Neuronal stem cell (in vitro differentiated cells): ENCODE results near the gene PPARD.

Experiments
- DNase-seq: peaks from one replicate; pipeline ENCODE4 v3.0.0-alpha.2; 2013; ENCODE audit warnings: low spot score
- H2AFZ ChIP-seq: one replicate; pipeline ENCODE4 v1.6.1; 2013; ENCODE audit warnings: mild to moderate bottlenecking, low read length, inconsistent platforms
- H2AK5ac ChIP-seq: 2 replicates; pipeline ENCODE4 v1.6.1; 2013; ENCODE audit warnings: low read depth, mild to moderate bottlenecking, inconsistent platforms, low read length, moderate library complexity, mixed read lengths
- H2BK120ac ChIP-seq: 2 replicates; pipeline ENCODE4 v1.6.1; 2013; ENCODE audit warnings: low read depth, mild to moderate bottlenecking, inconsistent platforms, low read length, moderate library complexity, mixed read lengths
- H2BK12ac ChIP-seq: one replicate; pipeline ENCODE4 v1.6.1; 2013; ENCODE audit warnings: low read length, inconsistent platforms
- H2BK15ac ChIP-seq: 2 replicates; pipeline ENCODE4 v1.6.1; 2013; ENCODE audit warnings: mild to moderate bottlenecking, low read length, inconsistent platforms, mixed read lengths
- H2BK5ac ChIP-seq: one replicate; pipeline ENCODE4 v1.6.1; 2013; ENCODE audit warnings: inconsistent platforms, mild to moderate bottlenecking, low read length, moderate library complexity
- H3K14ac ChIP-seq: one replicate; pipeline ENCODE4 v1.6.1; 2013; ENCODE audit warnings: low read length, inconsistent platforms
- H3K18ac ChIP-seq: 2 replicates; pipeline ENCODE4 v1.6.1; 2013; ENCODE audit warnings: low read length, inconsistent platforms
- H3K23ac ChIP-seq: 2 replicates; pipeline ENCODE4 v1.6.1; 2013; ENCODE audit warnings: low read depth, mild to moderate bottlenecking, mixed read lengths, low read length, inconsistent platforms; ENCODE audit not compliant: poor library complexity
- H3K27ac ChIP-seq: replicated peaks from 3 replicates; pipeline ENCODE4 v1.5.1; 2013; ENCODE audit warnings: low read length, inconsistent platforms
- H3K27me3 ChIP-seq, 3 experiments: 2 replicates each; pipeline ENCODE4 v1.6.1; 2013; ENCODE audit warnings: low read length in 3 of 3, mild to moderate bottlenecking in 2 of 3, inconsistent platforms in 1 of 3, low read depth in 1 of 3, mixed read lengths in 1 of 3, moderate library complexity in 1 of 3; ENCODE audit not compliant: control insufficient read depth in 3 of 3, insufficient read depth in 3 of 3
- H3K36me3 ChIP-seq, 2 donors: replicated peaks in 1 of 2; 2 replicates each; pipeline ENCODE4 v1.6.1; 2013; ENCODE audit warnings: low read length in 2 of 2; ENCODE audit not compliant: control insufficient read depth in 2 of 2, insufficient read depth in 2 of 2
- H3K4ac ChIP-seq: 2 replicates; pipeline ENCODE4 v1.6.1; 2013; ENCODE audit warnings: inconsistent platforms, mild to moderate bottlenecking, low read length, moderate library complexity
- H3K4me1 ChIP-seq, 2 donors: 1 replicate in 1 of 2; 2 replicates in 1 of 2; pipeline ENCODE4 v1.6.1; 2013; ENCODE audit warnings: low read length in 2 of 2, low read depth in 1 of 2; ENCODE audit not compliant: control insufficient read depth in 2 of 2, insufficient read depth in 1 of 2
- H3K4me2 ChIP-seq: one replicate; pipeline ENCODE4 v1.6.1; 2013; ENCODE audit warnings: mild to moderate bottlenecking, low read length, inconsistent platforms; ENCODE audit not compliant: insufficient read depth, poor library complexity, severe bottlenecking
- H3K4me3 ChIP-seq, 2 donors: 2 replicates each; pipeline ENCODE4 v1.5.1; 2013; ENCODE audit warnings: low read length in 2 of 2, mild to moderate bottlenecking in 2 of 2, inconsistent platforms in 1 of 2, moderate library complexity in 1 of 2
- H3K79me1 ChIP-seq: one replicate; pipeline ENCODE4 v1.6.1; 2013; ENCODE audit warnings: low read depth, mild to moderate bottlenecking, inconsistent platforms, low read length, moderate library complexity
- H3K9ac ChIP-seq: one replicate; pipeline ENCODE4 v1.6.1; 2013; ENCODE audit warnings: mild to moderate bottlenecking, low read depth, low read length, inconsistent platforms; ENCODE audit not compliant: poor library complexity
- H3K9me3 ChIP-seq, 2 donors: replicated peaks in 1 of 2; 2 replicates each; pipeline versions ENCODE3 to v1.6.1; 2013; ENCODE audit warnings: low read length in 2 of 2, mild to moderate bottlenecking in 2 of 2, inconsistent platforms in 1 of 2, low read depth in 1 of 2, mixed read lengths in 1 of 2, moderate library complexity in 1 of 2; ENCODE audit not compliant: control insufficient read depth in 2 of 2, insufficient read depth in 1 of 2
- H4K8ac ChIP-seq: one replicate; pipeline ENCODE4 v1.6.1; 2013; ENCODE audit warnings: low read depth, mild to moderate bottlenecking, inconsistent platforms, low read length, moderate library complexity
- H4K91ac ChIP-seq: one replicate; pipeline ENCODE4 v1.6.1; 2013; ENCODE audit warnings: low read length, low read depth, mild to moderate bottlenecking, inconsistent platforms; ENCODE audit not compliant: poor library complexity
- WGBS, 2 donors: extraction: QIAGEN DNeasy Blood & Tissue Kit; methylation state at CpG; one replicate each; pipeline ENCODE4 v1.1.7; 2013; ENCODE audit warnings: missing lambda C conversion rate in 2 of 2, mixed read lengths in 1 of 2; ENCODE audit not compliant: insufficient read length in 2 of 2, insufficient replicate concordance in 1 of 2; ENCODE audit errors: extremely low coverage in 2 of 2; 5-methylcytosine and 5-hydroxymethylcytosine counted together

Gene PPARD

DNA sequence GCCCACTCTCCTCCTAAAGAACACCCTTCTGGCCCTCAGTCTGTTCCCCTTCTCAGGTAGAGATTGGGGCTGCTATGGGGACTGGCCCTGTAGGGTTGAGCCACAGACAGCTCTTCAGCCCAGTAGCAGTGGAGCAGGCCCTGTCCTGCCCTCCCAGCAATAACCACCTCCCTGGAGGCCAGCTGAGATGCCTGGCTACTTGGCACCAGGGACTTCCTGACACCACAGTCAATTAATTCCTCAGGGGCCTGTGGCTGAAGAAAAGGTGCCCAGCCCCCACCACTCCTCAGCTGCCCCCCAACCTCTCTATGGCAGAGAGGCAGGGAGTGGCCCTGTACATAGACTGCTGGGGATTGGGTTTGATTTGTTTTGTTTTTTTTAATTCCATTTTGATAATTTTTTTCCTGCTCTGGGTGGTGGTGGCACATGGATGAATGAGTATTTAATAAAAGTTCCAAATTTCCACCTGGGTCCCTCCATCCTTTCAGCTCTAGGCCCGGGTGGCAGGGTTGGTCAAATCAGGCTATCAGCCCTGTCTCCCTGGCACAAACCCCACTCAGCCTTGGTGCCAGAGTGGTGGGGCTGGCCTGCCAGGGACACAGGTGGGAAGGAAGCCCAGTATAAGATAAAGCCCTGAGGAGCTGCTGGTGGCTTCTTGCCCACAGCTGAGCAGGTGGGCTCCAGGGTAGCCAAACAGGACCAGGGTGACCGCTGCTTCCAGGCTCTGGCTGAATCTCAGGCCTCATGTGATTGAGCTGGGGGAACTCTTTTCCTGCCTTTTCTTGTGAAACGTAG, 46.6 kb upstream of the PPARD start:
- Histone ChIP-seq H3K4me3 (no peak overlapping the region), H3K27ac (no peak overlapping the region), H4K8ac (no peak overlapping the region), H3K9ac (no peak overlapping the region), H3K4ac (no peak overlapping the region), H2AFZ (no peak overlapping the region), H2AK5ac (no peak overlapping the region), H3K4me1 (peaks cover 0 to 4% of the 10 kb centered on the region in 2 donors), H3K79me1 (no peaks in the 10 kb centered on the region), H2BK15ac (no peak overlapping the region), H3K4me2 (no peak overlapping the region), H3K18ac (no peak overlapping the region), H2BK12ac (no peak overlapping the region), H3K36me3 (peaks cover 16 to 73% of the 10 kb centered on the region in 2 donors), H2BK120ac (no peak overlapping the region), H3K9me3 (no peaks in the 10 kb centered on the region), H3K27me3 (no peaks in the 10 kb centered on the region), H3K23ac (no peak overlapping the region), H4K91ac (no peak overlapping the region), H2BK5ac (no peak overlapping the region), H3K14ac (no peak overlapping the region)
- no CpG with 5 or more reads among the region's 3 CpGs for WGBS, 2 donors
- no peak for DNase-seq

- Histone ChIP-seq H3K27me3 (no peaks in the 10 kb centered on the region), H2AK5ac (peak overlapping the region; percentile 2), H2BK5ac (no peak overlapping the region), H4K8ac (no peak overlapping the region), H3K4ac (no peak overlapping the region), H3K14ac (no peak overlapping the region), H3K4me1 (peaks cover 0 to 4% of the 10 kb centered on the region in 2 donors), H3K27ac (no peak overlapping the region), H2BK15ac (no peak overlapping the region), H2BK120ac (no peak overlapping the region), H3K18ac (no peak overlapping the region), H3K4me2 (no peak overlapping the region), H3K79me1 (no peaks in the 10 kb centered on the region), H3K23ac (no peak overlapping the region), H2BK12ac (no peak overlapping the region), H3K4me3 (no peak overlapping the region), H3K9me3 (no peaks in the 10 kb centered on the region), H4K91ac (no peak overlapping the region), H3K9ac (no peak overlapping the region), H3K36me3 (peaks cover 8 to 59% of the 10 kb centered on the region in 2 donors), H2AFZ (no peak overlapping the region)
- WGBS, 2 donors, result no CpG with 5 or more reads among the region's 6 CpGs
- DNase-seq, result no peak
Observed at GRCh38 chr6:35296931-35297600, 45.3 kb upstream of the PPARD start.

- Histone ChIP-seq H2AK5ac (peak within 1 kb of the TSS; percentile 16), H2BK5ac (no peak within 1 kb of the TSS), H3K27me3 (no peaks in the 10 kb centered on the region), H3K27ac (no peak within 1 kb of the TSS), H3K4ac (no peak within 1 kb of the TSS), H3K9ac (no peak within 1 kb of the TSS), H3K4me2 (no peak within 1 kb of the TSS), H2BK120ac (no peak within 1 kb of the TSS), H2BK12ac (no peak within 1 kb of the TSS), H3K14ac (no peak within 1 kb of the TSS), H3K4me3 (no peak within 1 kb of the TSS), H2BK15ac (no peak within 1 kb of the TSS), H4K91ac (no peak within 1 kb of the TSS), H3K79me1 (no peaks in the 10 kb centered on the region), H3K18ac (peak within 1 kb of the TSS; percentile 79), H4K8ac (no peak within 1 kb of the TSS), H3K36me3 (peaks cover 8 to 52% of the 10 kb centered on the region in 2 donors), H2AFZ (peak within 1 kb of the TSS; percentile 26), H3K9me3 (no peaks in the 10 kb centered on the region), H3K23ac (peak within 1 kb of the TSS; percentile 65), H3K4me1 (peaks cover 3 to 7% of the 10 kb centered on the region in 2 donors)
- WGBS, 2 donors, result no CpG with 5 or more reads among the region's 35 CpGs
- DNase-seq, result peak; percentile 67
Observed at GRCh38 chr6:35297601-35298481, 44.5 kb upstream of the PPARD start, which contains the start of gene DEF6. DEF6 (plus strand) TSS chr6:35297818; CDS start chr6:35297857, 39 bp downstream.
